HEK293T (cell line): ENCODE results near the gene KLHL36.

ENCODE experiments used
- CTCF ChIA-PET: fragments of 350-600 bp; formaldehyde crosslinking; extraction: SDS; loops from one replicate; lab custom pipeline; 2021; ENCODE audit warnings: antibody characterized with exemption, inconsistent platforms; lab: Yijun Ruan, JAX
- POLR2A ChIA-PET: fragments of 350-600 bp; formaldehyde crosslinking; extraction: SDS; loops from one replicate; lab custom pipeline; 2020; ENCODE audit warnings: antibody characterized with exemption, inconsistent platforms; lab: Yijun Ruan, JAX
- DNase-seq: peaks from one replicate; pipeline ENCODE4 v3.0.0; 2012; ENCODE audit warnings: mixed read lengths; ENCODE audit errors: extremely low spot score
- BHLHE40 ChIP-seq: fragments of 450-650 bp; IDR thresholded peaks from 2 replicates; pipeline ENCODE4 v1.6.1; 2016; ENCODE audit warnings: mild to moderate bottlenecking, moderate library complexity, borderline replicate concordance
- CTBP1 ChIP-seq: fragments of 450-650 bp; IDR thresholded peaks from 2 replicates; pipeline ENCODE4 v1.6.1; 2016; ENCODE audit warnings: borderline replicate concordance
- FOXA1 ChIP-seq: fragments of 450-650 bp; IDR thresholded peaks from 2 replicates; pipeline ENCODE4 v1.6.1; 2016; ENCODE audit warnings: mild to moderate bottlenecking
- HDGF ChIP-seq: fragments of 450-650 bp; IDR thresholded peaks from 2 replicates; pipeline ENCODE4 v1.6.1; 2017; ENCODE audit warnings: antibody characterized with exemption, borderline replicate concordance
- NFRKB ChIP-seq: fragments of 450-650 bp; IDR thresholded peaks from 2 replicates; pipeline ENCODE4 v1.6.1; 2016; ENCODE audit warnings: mild to moderate bottlenecking, moderate library complexity
- SUZ12 ChIP-seq: fragments of 450-650 bp; IDR thresholded peaks from 2 replicates; pipeline ENCODE4 v1.6.1; 2016; ENCODE audit warnings: mild to moderate bottlenecking
- ZNF384 ChIP-seq: fragments of 450-650 bp; IDR thresholded peaks from 2 replicates; pipeline ENCODE4 v1.6.1; 2016

Gene KLHL36

DNA sequence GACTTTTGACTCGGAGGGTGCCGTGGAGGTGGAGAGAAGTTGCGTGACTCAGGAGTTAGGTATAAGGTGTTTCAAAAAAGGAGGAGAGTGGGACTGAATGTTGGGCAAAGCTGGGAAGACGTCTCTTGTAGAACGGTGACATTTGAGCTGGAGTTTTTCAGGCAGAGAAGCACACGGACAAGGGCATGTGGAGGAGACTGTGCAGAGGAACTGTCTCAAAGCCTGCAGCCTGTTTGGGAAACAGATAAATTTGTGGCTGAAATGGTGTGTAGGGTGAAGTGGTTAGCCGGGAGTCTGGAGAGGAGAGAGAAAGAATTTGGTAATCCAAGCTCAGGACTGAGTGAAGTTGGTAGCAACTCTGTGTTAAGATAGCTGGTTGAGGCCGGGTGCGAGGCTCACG, 61.3 kb downstream of the KLHL36 start:
- ChIA-PET CTCF (interaction anchor here (1.5 kb wide), 1 partner anchor 16 kb away, joined by 12 read pairs; no protein-coding TSS in a partner anchor), POLR2A (interaction anchor here (1.4 kb wide), 1 partner anchor 9 kb away, joined by 5 read pairs; no protein-coding TSS in a partner anchor)

GRCh38 chr16:84710686-84711085, 62.4 kb downstream of the KLHL36 start:
- DNase-seq = no peak
- CTCF ChIA-PET = interaction anchor here (1.3 kb wide), 1 partner anchor 38 kb away, joined by 3 read pairs; no protein-coding TSS in a partner anchor
- no peak for TF ChIP-seq CTBP1
- no peak for TF ChIP-seq NFRKB
- no peak for TF ChIP-seq FOXA1
- no peak for TF ChIP-seq BHLHE40
- no peak for TF ChIP-seq ZNF384
- TF ChIP-seq HDGF = no peak
- POLR2A ChIA-PET = interaction anchor here (0.7 kb wide), 1 partner anchor 14 kb away, joined by 3 read pairs; no protein-coding TSS in a partner anchor

More for the DNA sequence above, 61.3 kb downstream of the KLHL36 start:
- no peak for DNase-seq
- TF ChIP-seq SUZ12 (no peak), CTBP1 (no peak), HDGF (no peak), FOXA1 (no peak)
